ENCODE data around the gene DPRX.

DPRX gene, protein sequence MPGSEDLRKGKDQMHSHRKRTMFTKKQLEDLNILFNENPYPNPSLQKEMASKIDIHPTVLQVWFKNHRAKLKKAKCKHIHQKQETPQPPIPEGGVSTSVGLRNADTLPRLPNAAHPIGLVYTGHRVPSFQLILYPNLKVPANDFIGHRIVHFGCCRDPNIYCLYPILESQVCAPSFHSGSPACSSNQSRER

DNA sequence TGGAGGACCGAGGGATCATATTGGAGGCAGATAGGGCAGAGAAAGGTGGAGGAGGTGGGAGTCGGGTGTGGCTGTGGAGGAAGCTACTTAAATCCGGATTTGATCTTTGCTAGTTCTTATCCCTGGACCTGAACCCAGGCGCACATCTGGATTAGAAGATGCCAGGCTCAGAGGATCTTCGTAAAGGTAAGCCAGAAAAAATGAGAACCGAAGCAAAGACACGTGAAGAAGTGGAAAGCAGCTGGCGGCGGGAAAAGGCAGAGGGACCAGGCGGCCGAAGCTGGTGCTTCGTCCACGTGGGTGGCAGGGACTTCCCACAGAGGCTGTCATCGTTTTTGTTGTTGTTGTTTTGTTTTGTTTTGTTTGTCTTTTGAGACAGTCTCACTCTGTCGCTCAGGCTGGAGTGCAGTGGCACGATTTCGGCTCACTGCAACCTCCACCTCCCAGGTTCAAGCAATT is at the start of gene DPRX:
Gene DPRX (plus strand): TSS at position 51 of the 459 bp plus-strand sequence. CDS start 108 bp downstream, at position 159.
- Histone ChIP-seq H3K27ac (no peak within 1 kb of the TSS), H3K4me3 (no peak within 1 kb of the TSS)
- DNase-seq (ENCODE audit: low spot score): no peak
- TF ChIP-seq, protein P1, sequence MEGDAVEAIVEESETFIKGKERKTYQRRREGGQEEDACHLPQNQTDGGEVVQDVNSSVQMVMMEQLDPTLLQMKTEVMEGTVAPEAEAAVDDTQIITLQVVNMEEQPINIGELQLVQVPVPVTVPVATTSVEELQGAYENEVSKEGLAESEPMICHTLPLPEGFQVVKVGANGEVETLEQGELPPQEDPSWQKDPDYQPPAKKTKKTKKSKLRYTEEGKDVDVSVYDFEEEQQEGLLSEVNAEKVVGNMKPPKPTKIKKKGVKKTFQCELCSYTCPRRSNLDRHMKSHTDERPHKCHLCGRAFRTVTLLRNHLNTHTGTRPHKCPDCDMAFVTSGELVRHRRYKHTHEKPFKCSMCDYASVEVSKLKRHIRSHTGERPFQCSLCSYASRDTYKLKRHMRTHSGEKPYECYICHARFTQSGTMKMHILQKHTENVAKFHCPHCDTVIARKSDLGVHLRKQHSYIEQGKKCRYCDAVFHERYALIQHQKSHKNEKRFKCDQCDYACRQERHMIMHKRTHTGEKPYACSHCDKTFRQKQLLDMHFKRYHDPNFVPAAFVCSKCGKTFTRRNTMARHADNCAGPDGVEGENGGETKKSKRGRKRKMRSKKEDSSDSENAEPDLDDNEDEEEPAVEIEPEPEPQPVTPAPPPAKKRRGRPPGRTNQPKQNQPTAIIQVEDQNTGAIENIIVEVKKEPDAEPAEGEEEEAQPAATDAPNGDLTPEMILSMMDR (IDR thresholded peaks at IDR 0.05): no peak

DNA sequence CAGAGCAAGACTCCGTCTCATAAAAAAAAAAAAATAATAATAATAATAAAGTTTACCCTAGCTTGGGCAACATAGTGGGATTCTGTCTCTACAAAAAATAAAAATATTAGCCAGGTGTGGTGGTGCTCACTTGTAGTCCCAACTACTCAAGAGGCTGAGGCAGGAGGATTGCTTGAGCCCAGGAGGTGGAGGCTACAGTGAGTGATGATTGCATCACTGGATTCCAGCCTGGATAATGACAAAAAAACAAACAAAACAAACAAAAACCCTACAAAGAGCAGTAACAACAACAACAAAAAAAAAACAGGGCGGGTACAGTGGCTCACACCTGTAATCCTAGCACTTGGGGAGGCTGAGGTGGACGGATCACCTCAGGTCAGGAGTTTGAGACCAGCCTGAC is 48.6 kb upstream of the DPRX start:
- H3K27ac ChIP-seq: no peak overlapping the region
- DNase-seq (ENCODE audit: low spot score): no peak
- TF ChIP-seq, protein P1 (IDR thresholded peaks at IDR 0.05): no peak
- H3K4me3 ChIP-seq: no peak overlapping the region

DNA sequence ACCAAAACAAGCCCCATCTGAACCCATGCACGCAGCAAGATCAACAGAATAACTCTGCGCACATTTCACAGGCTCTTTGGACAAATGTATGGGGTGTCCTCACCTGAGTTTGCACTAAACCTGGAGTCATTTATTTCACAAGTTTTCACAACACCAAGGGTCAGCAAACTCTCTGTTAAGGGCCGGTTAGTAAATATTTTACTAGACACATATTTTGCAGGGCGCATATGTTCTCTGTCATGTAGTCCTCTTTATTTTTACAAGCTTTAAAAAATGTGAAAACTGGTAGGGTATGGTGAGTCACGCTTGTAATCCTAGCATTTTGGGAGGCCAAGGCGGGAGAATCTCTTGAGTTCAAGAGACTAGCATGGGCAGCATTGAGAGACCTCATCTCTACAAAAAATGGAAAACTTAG is 45.5 kb upstream of the DPRX start:
- TF ChIP-seq, protein P1 (IDR thresholded peaks at IDR 0.05): no peak
- no peak for DNase-seq (ENCODE audit: low spot score)
- Histone ChIP-seq H3K4me3 (no peak overlapping the region), H3K27ac (no peak overlapping the region)

DNA sequence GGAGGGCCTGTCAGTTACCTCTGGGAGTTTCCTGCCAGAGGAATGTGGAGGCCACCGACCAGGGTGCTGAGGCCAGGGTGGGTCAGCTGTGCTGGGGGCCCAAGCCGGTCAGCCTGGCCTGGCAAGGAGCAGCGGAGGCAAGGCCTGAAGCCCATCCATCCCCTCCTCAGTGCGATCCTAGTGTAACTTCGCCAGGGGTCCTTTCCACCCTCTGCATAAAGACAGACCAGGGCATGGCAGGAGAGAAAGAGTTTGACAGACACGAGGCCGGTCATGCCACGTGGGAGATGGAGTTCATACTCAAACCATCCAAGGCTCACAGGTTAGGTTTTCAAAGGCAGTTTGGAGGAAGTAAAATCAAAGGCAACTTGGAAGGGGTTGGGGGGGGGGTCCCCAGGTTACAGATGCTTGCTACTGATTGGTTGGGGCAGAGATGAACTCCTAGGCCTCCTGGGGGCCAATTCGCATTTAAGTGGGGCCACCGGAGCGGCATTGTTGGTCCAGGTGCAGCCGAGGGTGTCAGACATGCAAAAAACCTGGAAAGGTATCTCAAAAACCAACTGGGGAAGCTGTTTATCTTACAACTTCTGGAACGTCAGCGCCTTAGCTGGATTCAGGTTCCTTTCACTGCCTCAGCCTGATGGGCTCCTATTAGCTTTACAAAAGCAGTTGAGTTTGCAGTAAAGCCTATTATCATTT is 36.8 kb upstream of the DPRX start:
- no peak for DNase-seq (ENCODE audit: low spot score)
- no peak overlapping the region for H3K27ac ChIP-seq
- H3K4me3 ChIP-seq: no peak overlapping the region
- TF ChIP-seq, protein P1 (IDR thresholded peaks at IDR 0.05): no peak

DNA sequence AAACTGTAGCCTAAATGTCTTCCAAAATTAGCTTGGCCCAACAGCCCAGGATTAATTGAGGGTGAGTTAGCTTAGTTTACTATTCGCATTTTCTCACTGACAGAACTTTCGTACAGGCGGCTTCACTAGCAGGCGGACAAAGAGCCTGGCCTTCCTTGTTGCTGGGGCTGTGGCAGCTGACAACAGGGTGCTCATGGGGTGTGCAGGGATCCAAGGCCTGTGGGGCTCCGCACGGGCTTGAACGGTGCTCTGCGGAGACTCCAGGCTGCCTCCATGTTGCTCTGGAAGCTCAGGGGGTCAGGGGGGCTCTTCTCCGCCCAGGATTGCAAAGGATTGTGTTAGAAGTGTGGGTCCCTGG is 36.3 kb upstream of the DPRX start:
- no peak overlapping the region for H3K4me3 ChIP-seq
- DNase-seq (ENCODE audit: low spot score): no peak
- TF ChIP-seq, protein P1 (IDR thresholded peaks at IDR 0.05): no peak

DNA sequence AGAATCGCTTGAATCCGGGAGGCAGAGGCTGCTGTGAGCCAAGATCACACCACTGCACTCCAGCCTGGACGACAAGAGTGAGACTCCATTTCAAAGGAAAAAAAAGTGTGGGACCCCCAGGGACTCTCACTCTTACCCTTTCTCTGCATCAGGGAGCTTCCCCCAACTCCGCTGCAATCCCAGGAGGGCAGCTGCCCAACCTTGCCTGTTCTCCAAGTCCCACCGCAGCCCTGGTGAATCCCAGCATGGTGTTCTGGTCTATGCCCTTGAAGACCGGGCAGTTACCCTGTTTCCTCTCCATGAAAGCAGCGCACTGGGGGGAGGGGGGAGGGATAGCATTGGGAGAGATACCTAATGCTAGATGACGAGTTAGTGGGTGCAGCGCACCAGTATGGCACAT is 35.7 kb upstream of the DPRX start:
- DNase-seq (ENCODE audit: low spot score): no peak
- TF ChIP-seq, protein P1 (IDR thresholded peaks at IDR 0.05): no peak

More for the DNA sequence above, 36.3 kb upstream of the DPRX start:
- H3K27ac ChIP-seq: no peak overlapping the region

DNA sequence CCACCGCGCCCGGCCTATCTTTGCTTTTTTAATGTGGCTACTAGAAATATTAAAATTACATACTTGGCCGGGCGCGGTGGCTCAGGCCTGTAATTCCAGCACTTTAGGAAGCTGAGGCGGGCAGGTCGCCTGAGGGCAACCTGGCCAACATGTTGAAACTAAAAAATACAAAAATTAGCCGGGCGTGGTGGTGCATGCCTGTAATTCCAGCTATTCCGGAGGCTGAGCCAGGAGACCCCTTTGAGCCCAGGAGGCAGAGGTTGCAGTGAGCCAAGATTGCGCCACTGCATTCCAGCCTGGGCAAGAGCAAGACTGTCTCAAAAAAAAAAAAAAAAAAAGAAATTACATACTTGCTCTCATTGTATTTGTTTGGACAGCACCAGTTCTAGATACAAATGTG is 34.8 kb upstream of the DPRX start:
- DNase-seq (ENCODE audit: low spot score): no peak
- TF ChIP-seq, protein P1 (IDR thresholded peaks at IDR 0.05): no peak
- H3K27ac ChIP-seq: no peak overlapping the region
- H3K4me3 ChIP-seq: no peak overlapping the region

More for the DNA sequence above, 35.7 kb upstream of the DPRX start:
- Histone ChIP-seq H3K27ac (no peak overlapping the region), H3K4me3 (no peak overlapping the region)

All from coronary artery (tissue), 2 donors.